H54 (cell line): ENCODE data around the gene PXMP4.
A peak's percentile ranks its signal among the peaks of the same experiment; 100 is the strongest.

ENCODE experiments used
- DNase-seq: peaks from one replicate; pipeline ENCODE4 v3.0.0; 2011; ENCODE audit warnings: low spot score, mixed read lengths; ENCODE audit not compliant: insufficient read length
- FAIRE-seq: peaks from 3 replicates; lab custom pipeline; 2011; peaks lifted over from hg19 to GRCh38; lab: Jason Lieb, UNC
- POLR2A ChIP-seq: IDR thresholded peaks from 2 replicates; pipeline ENCODE4 v1.6.1; 2011; ENCODE audit warnings: low read depth, mild to moderate bottlenecking, low read length

The PXMP4 gene

DNA sequence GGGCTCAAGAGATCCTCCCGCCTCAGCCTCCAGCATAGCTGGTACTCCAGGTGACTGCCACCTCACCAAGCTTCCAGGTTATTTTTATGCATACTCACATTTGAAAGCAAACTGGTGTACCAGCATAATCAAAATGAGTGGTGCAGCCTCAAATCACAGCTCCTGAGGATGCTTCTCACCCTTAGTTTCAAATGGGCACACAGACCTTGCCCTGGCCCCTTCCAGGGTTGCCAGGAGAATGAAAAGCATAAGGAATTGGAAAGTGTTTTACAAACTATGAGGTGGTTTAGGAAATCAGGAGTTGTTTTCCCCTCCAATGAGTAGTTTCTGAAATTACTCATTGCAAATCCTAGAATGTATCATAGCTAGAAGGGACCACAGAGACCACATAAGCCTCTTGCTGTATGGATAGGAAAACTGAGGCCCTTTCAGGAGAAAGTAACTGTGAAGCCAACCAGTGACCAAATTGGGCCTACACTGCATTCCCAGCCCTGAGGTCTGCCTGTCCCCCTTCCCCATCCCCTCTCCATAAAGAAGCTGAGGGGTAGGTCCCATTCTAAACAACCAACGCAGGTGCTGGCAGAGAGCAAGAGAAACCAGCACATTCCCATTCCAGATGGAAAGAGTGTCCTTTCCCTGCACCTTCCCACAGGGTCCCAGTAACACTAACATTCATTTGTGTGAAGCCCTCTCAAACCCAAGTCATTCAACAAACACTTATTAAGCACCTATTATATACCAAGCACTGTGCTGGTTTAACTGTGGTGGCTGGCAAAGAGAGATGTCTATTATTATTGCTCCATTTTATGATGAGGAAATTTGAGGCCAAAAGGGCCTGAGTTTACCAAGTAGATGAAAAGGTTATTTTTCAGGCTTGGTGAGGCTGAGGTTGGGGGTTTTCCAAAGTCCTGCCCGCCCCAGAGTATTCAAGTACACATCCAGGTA is 31.8 kb downstream of the PXMP4 start:
- no peak for TF ChIP-seq POLR2A
- no peak for DNase-seq
- no peak for FAIRE-seq

DNA sequence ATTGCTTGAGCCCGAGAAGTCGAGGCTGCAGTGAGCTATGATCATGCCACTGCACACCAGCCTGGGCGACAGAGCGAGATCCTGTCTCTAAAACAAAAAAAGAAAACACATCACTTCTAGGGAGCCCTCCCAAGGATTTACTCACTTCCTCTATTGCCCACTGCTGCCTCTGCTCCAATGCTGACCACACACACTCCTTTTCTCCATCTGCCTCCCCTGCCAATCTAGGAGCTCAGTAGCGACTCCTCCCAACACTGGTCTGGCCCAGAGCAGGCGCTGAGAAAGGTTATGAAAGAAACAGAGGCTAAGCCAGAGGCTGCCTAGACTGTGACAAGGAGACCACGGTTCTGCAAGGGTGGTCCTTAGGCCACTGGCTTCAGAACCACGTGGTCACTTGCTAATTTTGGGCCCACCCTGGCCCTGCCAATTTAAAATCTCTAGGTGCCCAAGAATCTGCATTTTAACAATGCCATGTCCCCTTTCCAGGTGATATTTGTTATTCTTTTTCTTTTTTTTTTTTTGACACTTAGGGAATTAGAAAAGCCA is 32.7 kb downstream of the PXMP4 start:
- no peak for TF ChIP-seq POLR2A
- FAIRE-seq (no peak), DNase-seq (no peak)

- FAIRE-seq (no peak), DNase-seq (no peak)
- no peak for TF ChIP-seq POLR2A
These were observed 33.1 kb downstream of the PXMP4 start for GRCh38 chr20:33686984-33687366.

DNA sequence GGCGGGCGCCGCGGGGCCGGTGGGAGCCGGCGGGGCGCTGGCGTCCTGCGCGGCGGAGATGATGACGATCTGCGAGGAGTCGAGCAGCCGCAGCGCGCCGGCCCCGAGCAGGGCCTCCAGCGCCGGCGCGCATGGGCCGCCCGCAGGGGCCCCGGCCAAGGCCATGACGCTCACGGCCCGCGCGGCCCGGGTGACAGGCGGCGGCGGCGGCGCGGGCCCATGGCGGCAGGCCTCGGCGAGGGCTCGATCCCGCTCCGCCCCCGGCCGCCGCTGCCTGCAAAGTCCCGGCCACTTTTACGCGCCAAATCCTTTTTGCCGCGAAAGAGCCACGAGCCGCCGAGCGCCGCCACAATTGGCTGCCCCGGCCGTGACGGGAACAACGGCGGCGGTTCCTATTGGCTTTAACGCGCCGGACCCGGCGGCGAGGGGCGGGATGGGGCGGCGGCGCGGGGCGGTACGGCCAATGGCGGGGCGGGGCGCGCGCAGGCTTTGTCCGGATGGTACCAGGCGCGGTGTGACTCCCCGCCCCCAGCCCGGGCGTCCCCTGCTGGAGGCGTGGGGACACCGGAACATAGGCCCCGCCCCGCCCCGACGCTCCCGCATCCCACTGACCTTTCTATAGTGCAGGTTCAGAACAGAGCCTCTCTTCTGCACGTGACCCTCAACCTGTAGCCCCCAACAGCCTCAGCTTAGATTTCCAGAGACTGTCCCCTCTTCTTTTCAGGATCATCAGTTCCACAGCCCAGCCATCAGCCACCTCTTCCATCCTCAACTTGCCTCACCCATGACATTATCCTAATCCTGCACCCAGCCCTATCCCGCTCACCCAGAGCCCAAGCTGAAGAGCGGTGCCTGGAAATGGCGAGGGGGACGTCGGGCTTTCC is 33.8 kb downstream of the PXMP4 start, which contains the start of gene E2F1:
Gene E2F1 (minus strand): TSS at position 286 of the 884 bp plus-strand sequence. CDS start 121 bp downstream, at position 165.
- FAIRE-seq (no peak), DNase-seq (peak; percentile 98)
- TF ChIP-seq POLR2A = peak; percentile 46; the same call in 1 of the 2 replicates

GRCh38 chr20:33685328-33686099 is 34.6 kb downstream of the PXMP4 start:
- TF ChIP-seq POLR2A = 0 out of 2 replicates have a peak, but pooled peaks have one; percentile 16
- DNase-seq = no peak
- no peak for FAIRE-seq

- DNase-seq (no peak), FAIRE-seq (no peak)
- TF ChIP-seq POLR2A = peak; percentile 6; the same call in 1 of the 2 replicates
These were observed 35.4 kb downstream of the PXMP4 start for GRCh38 chr20:33684533-33685327.

GRCh38 chr20:33681728-33682353 is 38.3 kb downstream of the PXMP4 start:
- DNase-seq = no peak
- no peak for TF ChIP-seq POLR2A
- no peak for FAIRE-seq

GRCh38 chr20:33681288-33681687 is 38.8 kb downstream of the PXMP4 start:
- FAIRE-seq (no peak), DNase-seq (no peak)
- no peak for TF ChIP-seq POLR2A

DNA sequence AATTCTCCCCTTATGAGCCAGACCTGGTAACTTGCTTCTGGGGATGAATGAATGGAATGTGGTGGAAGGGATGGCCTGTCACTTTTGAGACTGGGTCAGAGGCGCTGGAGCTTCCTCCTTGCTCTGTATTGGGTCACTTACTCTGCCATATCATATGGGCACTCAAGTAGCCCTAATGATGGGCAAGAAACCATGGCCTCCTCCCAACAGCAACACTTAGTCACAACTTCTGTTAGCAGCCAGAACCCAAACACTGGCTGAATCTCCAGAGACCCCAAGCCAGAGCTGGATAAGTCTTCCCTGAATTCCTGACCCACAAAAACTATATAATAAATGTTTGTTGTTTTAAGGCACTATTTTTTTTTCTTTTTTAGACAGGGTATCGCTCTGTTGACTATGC is 39.4 kb downstream of the PXMP4 start:
- no peak for DNase-seq
- no peak for FAIRE-seq
- TF ChIP-seq POLR2A = no peak

GRCh38 chr20:33679758-33680485 is 40.2 kb downstream of the PXMP4 start:
- DNase-seq (no peak), FAIRE-seq (no peak)
- no peak for TF ChIP-seq POLR2A

GRCh38 chr20:33677991-33678702 is 42.0 kb downstream of the PXMP4 start:
- FAIRE-seq = no peak
- no peak for TF ChIP-seq POLR2A
- DNase-seq = no peak
